Adrenal gland (tissue), 12 donors: ENCODE results near the gene FAM174A. TPM values are rescaled to one million over a fixed set of nuclear protein-coding genes. Genes with fewer than 3 reads are reported as not detected.

ENCODE experiments used
- DNase-seq, 7 donors: peaks; one replicate each; pipeline ENCODE4 v3.0.0-alpha.2; 2019 to 2020
- H3K27ac ChIP-seq, 5 donors: fragments of 200-600 bp; sonication (generic) in 4 of 5; 1 replicate in 3 of 5; 2 replicates in 2 of 5; pipeline versions ENCODE4 v1.5.1 to v1.8.0; 2016 to 2020; ENCODE audit warnings: mild to moderate bottlenecking in 1 of 5
- H3K27me3 ChIP-seq: fragments of 200-600 bp; 2 replicates; pipeline ENCODE4 v1.8.0; 2021
- H3K36me3 ChIP-seq, 2 donors: fragments of 200-600 bp; replicated peaks in 1 of 2; 1 replicate in 1 of 2; 2 replicates in 1 of 2; pipeline versions ENCODE4 v1.5.1 to v1.8.0; 2018 to 2022
- H3K4me1 ChIP-seq, 2 donors: fragments of 200-600 bp; replicated peaks in 1 of 2; 1 replicate in 1 of 2; 2 replicates in 1 of 2; pipeline versions ENCODE4 v1.5.1 to v1.8.0; 2018 to 2021
- H3K4me3 ChIP-seq, 4 donors: fragments of 200-600 bp; sonication (generic) in 3 of 4; one replicate each; pipeline ENCODE4 v1.5.1; 2016 to 2018
- H3K9me3 ChIP-seq, 3 donors: fragments of 200-600 bp; sonication (generic) in 1 of 3; replicated peaks in 1 of 3; 1 replicate in 2 of 3; 2 replicates in 1 of 3; pipeline versions ENCODE4 v1.5.1 to v1.8.0; 2016 to 2021
- POLR2A ChIP-seq, 2 donors: fragments of 450-650 bp; IDR thresholded peaks; one replicate each; pipeline ENCODE4 v1.6.1; 2017; ENCODE audit warnings: antibody characterized with exemption in 2 of 2, mild to moderate bottlenecking in 2 of 2, moderate library complexity in 1 of 2
- WGBS, 4 donors: extraction: QIAGEN DNeasy Blood & Tissue Kit in 2 of 4; methylation state at CpG; one replicate each; pipeline versions ENCODE4 v1.1.5 to v1.1.7; 2013 to 2017; 5-methylcytosine and 5-hydroxymethylcytosine counted together
- intact Hi-C, 2 donors: fragments of 100-400 bp; cut with DNase I; formaldehyde crosslinking; loops; one replicate each; pipeline versions ENCODE4 v1.14.1 to v1.15.0; 2022 to 2023
- polyA plus RNA-seq, 3 donors: library from polyadenylated mRNA; stranded (reverse); fragments of 200-250 nt in 2 of 3; fragments of 350-450 nt in 1 of 3; fragmentation: Illumina TruSeq in 1 of 3; extraction: RNeasy Lipid Tissue Mini Kit (QIAGEN cat#74804) in 1 of 3; gene quantifications; one replicate each; pipeline ENCODE4 v1.2.3, GENCODE V29; 2013 to 2014
- total RNA-seq, 9 donors: library from RNA; depleted of rRNA in 4 of 9; stranded (reverse); fragments of >200 nt in 4 of 9; fragments of 120-200 nt in 1 of 9; fragmentation: NEBNext Ultra II Directional in 1 of 9; extraction: Animal tissue kit (Norgen Biotek cat#: 25700) in 1 of 9; gene quantifications; one replicate each; pipeline versions ENCODE4 v1.1.0 to v1.2.4, GENCODE V29; 2013 to 2023
- TF ChIP-seq, protein P1 (sequence below), 6 experiments: fragments of 450-650 bp in 4 of 6; fragments of 200-600 bp in 2 of 6; sonication (generic) in 1 of 6; IDR thresholded peaks; 1 replicate in 5 of 6; 2 replicates in 1 of 6; pipeline versions ENCODE4 v1.5.1 to v1.8.0; 2016 to 2021; ENCODE audit warnings: antibody characterized with exemption in 6 of 6, mild to moderate bottlenecking in 2 of 6, moderate library complexity in 1 of 6
- donor health status: healthy with polysubstance abuse.
- donor health status: Bipolar disorder and iron deficiency.
- donor health status: DM: yes; HTN: yes; CAD: no.
- donor health status: DM: no; HTN: no; CAD: no.
- donor health status: DM: no; HTN: no; CAD: no.
- donor health status: DM: yes; HTN: yes; CAD: no.

Gene FAM174A
- total and polyA plus RNA-seq, 12 donors = 10.9 to 109 (median 27.2) TPM

DNA sequence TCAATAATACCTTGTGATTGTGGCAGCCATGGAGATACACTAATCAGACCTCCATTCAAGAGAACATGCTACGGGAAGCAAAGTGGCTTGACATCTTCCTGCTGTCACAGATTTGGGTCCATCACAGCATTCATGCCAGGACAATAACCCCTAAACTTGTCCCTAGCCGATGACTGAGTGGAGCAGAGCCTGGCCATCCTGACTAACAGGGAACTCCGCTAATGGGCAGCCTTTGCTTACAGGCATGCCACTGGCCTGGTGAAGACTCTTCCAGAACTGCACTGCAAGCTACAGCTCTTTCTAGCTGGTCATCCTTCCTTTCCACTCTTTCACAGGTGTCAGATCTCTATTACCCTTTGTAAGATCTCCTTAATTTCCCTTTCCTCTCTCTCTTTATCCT is 16.0 kb downstream of the FAM174A start:
- intact Hi-C loops = no loop called here
- Histone ChIP-seq H3K27ac (peak overlapping the region in 1 of 5 donors; percentile 32), H3K4me1 (peaks cover 0 to 11% of the 10 kb centered on the region in 2 donors), H3K36me3 (no peaks in the 10 kb centered on the region), H3K9me3 (no peaks in the 10 kb centered on the region), H3K4me3 (no peak overlapping the region), H3K27me3 (no peaks in the 10 kb centered on the region)
- WGBS, 4 donors = 90 to 100% (median 96%) methylated on average over 3 of the region's 3 CpGs
- TF ChIP-seq, protein P1, sequence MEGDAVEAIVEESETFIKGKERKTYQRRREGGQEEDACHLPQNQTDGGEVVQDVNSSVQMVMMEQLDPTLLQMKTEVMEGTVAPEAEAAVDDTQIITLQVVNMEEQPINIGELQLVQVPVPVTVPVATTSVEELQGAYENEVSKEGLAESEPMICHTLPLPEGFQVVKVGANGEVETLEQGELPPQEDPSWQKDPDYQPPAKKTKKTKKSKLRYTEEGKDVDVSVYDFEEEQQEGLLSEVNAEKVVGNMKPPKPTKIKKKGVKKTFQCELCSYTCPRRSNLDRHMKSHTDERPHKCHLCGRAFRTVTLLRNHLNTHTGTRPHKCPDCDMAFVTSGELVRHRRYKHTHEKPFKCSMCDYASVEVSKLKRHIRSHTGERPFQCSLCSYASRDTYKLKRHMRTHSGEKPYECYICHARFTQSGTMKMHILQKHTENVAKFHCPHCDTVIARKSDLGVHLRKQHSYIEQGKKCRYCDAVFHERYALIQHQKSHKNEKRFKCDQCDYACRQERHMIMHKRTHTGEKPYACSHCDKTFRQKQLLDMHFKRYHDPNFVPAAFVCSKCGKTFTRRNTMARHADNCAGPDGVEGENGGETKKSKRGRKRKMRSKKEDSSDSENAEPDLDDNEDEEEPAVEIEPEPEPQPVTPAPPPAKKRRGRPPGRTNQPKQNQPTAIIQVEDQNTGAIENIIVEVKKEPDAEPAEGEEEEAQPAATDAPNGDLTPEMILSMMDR (IDR thresholded peaks at IDR 0.05) = no peak
- no peak for TF ChIP-seq POLR2A (IDR thresholded peaks at IDR 0.05)
- DNase-seq = no peak

DNA sequence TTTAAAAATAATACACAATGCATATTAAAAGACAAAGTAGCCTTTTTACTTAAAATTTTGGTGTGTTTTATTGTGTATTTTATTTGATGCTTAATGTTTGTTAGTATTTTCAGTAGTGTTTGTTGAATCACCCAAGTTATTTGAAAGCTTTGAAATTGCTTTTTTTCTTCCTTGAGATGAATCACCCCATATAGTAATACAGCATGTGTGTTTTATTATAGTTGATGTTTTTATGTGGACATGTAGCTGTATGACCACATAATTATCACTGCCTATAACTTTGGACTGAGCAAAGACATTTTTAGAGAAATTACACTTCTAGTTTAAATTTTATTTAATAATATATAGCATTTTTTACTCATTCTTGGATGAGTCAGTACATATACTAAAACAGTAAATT is 18.0 kb downstream of the FAM174A start:
- no peaks in the 10 kb centered on the region for H3K9me3 ChIP-seq
- DNase-seq = no peak
- H3K4me1 ChIP-seq = peaks cover 0 to 11% of the 10 kb centered on the region in 2 donors
- no peak overlapping the region for H3K27ac ChIP-seq
- no peaks in the 10 kb centered on the region for H3K36me3 ChIP-seq
- H3K27me3 ChIP-seq = no peaks in the 10 kb centered on the region
- no peak for TF ChIP-seq POLR2A (IDR thresholded peaks at IDR 0.05)
- TF ChIP-seq, protein P1 (IDR thresholded peaks at IDR 0.05) = no peak
- intact Hi-C loops = no loop called here
- H3K4me3 ChIP-seq = no peak overlapping the region

DNA sequence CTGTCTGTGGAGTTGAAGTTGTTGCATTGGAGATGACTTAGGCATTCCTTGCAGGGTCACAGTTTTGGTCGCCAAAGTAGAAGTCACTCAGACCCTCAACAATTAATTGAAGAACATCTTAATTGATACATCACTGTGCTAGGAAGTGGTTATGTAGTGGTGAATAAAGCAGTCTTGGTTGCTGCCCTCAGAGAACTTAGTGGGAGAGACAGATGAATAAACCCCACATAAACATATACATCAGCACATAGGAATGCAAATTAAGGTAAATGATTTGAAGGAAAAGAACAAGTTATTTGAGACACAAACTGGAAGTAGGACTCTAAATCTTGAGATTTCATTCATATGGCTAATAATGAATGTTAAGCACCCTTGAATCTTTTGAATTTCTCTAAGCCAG is 25.7 kb downstream of the FAM174A start:
- WGBS, 4 donors = 91 to 100% (median 95%) methylated on average over 1 of the region's 1 CpG
- H3K36me3 ChIP-seq = no peaks in the 10 kb centered on the region

DNA sequence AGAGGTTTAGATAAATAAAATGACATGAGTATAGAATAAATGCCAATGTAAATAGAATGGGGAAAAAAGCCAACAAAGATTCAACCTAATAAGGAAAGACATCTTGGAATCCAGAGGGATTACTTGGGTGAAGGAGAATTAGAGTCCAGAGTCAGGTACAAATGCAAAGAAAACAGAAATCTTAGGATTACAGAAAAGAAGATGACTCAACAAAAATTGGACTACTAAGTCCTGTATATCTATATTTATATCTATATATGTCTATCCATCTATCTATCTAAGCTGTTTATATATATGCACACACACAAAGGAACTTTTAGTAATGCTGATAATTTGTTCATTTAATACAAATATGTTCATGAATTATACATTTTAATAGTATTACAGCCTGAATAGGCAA is 27.6 kb downstream of the FAM174A start:
- no peaks in the 10 kb centered on the region for H3K27me3 ChIP-seq
- intact Hi-C loops = no loop called here
- H3K9me3 ChIP-seq = no peaks in the 10 kb centered on the region
- no peaks in the 10 kb centered on the region for H3K4me1 ChIP-seq
- no peak overlapping the region for H3K27ac ChIP-seq
- H3K36me3 ChIP-seq = no peaks in the 10 kb centered on the region
- H3K4me3 ChIP-seq = no peak overlapping the region
- TF ChIP-seq POLR2A (IDR thresholded peaks at IDR 0.05) = no peak
- TF ChIP-seq, protein P1 (IDR thresholded peaks at IDR 0.05) = no peak
- no peak for DNase-seq

More for the DNA sequence above, 25.7 kb downstream of the FAM174A start:
- no peaks in the 10 kb centered on the region for H3K9me3 ChIP-seq
- no peak overlapping the region for H3K4me3 ChIP-seq
- intact Hi-C loops = no loop called here
- no peaks in the 10 kb centered on the region for H3K4me1 ChIP-seq
- no peak for DNase-seq
- no peak overlapping the region for H3K27ac ChIP-seq
- TF ChIP-seq POLR2A (IDR thresholded peaks at IDR 0.05) = no peak
- TF ChIP-seq, protein P1 (IDR thresholded peaks at IDR 0.05) = no peak
- H3K27me3 ChIP-seq = no peaks in the 10 kb centered on the region
